Activated CD4-positive, alpha-beta T cell treated with anti-CD3 and anti-CD28 coated beads, Interleukin-2, amount 10 ng/mL, durations not matched to agents 24 days and 14 days (primary cell): ENCODE measurements around the gene CTAGE9. TPM values are rescaled to one million over a fixed set of nuclear protein-coding genes. Genes with fewer than 3 reads are reported as not detected.
"Not testable (repeated sequence)": the region's sequence is repeated elsewhere in the genome, so short reads cannot be mapped to it uniquely, and the experiment has no call there.

Source experiments
- DNase-seq: peaks from one replicate; pipeline ENCODE4 v3.0.0; 2022
- H3K27ac Mint-ChIP-seq: one replicate; pipeline ENCODE4 v1.8.0; 2022; ENCODE audit warnings: mild to moderate bottlenecking, mixed read lengths
- H3K27me3 Mint-ChIP-seq: one replicate; pipeline ENCODE4 v1.8.0; 2022; ENCODE audit warnings: mixed read lengths
- H3K36me3 Mint-ChIP-seq: one replicate; pipeline ENCODE4 v1.8.0; 2022; ENCODE audit warnings: low read depth, mild to moderate bottlenecking, mixed read lengths
- H3K4me1 Mint-ChIP-seq: one replicate; pipeline ENCODE4 v1.8.0; 2021; ENCODE audit warnings: mixed read lengths
- H3K4me3 Mint-ChIP-seq: one replicate; pipeline ENCODE4 v1.8.0; 2022; ENCODE audit warnings: mild to moderate bottlenecking, moderate library complexity, mixed read lengths
- H3K9me3 Mint-ChIP-seq: one replicate; pipeline ENCODE4 v1.8.0; 2021; ENCODE audit warnings: mixed read lengths
- intact Hi-C: fragments of 100-400 bp; cut with micrococcal nuclease; formaldehyde crosslinking; loops from one replicate; pipeline ENCODE4 v1.15.1; 2023
- total RNA-seq: library from RNA; stranded (reverse); gene quantifications from 2 replicates; pipeline ENCODE4 v1.2.3, GENCODE V29; 2022

CTAGE9 gene
- total RNA-seq = not detected in 2 replicates

GRCh38 chr6:131710917-131711316 lies at the start of gene CTAGE9:
CTAGE9 (minus strand) TSS chr6:131711017; CDS start chr6:131711017, 0 bp downstream.
- H3K4me3 Mint-ChIP-seq, intact Hi-C loops, H3K27ac Mint-ChIP-seq, H3K27me3 Mint-ChIP-seq, DNase-seq, H3K9me3 Mint-ChIP-seq, H3K36me3 Mint-ChIP-seq, H3K4me1 Mint-ChIP-seq: not testable (repeated sequence)

DNA sequence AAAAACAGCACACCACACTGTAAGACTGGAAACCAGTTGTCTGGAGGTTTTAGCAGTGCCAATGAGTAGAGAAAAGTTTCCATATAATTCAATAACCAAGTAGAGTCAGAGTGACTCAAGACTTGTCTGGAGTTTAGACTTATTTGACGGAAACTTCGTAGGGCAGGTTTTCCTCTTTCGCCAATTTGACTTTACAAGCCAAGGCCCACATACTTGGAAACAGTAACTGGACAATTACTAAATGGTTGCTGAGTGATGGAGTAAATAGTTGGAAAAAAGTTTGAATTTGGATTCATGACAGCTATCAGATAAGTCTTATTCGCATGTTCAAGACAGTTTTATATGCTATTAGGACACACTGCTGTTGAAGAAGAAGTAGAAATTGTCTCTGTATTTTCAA lies 48.1 kb upstream of the CTAGE9 start:
- Mint-ChIP-seq H3K9me3 (no peaks in the 10 kb centered on the region), H3K4me3 (no peak overlapping the region), H3K27me3 (peaks cover 31% of the 10 kb centered on the region), H3K27ac (no peak overlapping the region), H3K4me1 (no peaks in the 10 kb centered on the region), H3K36me3 (no peaks in the 10 kb centered on the region)
- DNase-seq = no peak
- intact Hi-C loops = no loop called here

DNA sequence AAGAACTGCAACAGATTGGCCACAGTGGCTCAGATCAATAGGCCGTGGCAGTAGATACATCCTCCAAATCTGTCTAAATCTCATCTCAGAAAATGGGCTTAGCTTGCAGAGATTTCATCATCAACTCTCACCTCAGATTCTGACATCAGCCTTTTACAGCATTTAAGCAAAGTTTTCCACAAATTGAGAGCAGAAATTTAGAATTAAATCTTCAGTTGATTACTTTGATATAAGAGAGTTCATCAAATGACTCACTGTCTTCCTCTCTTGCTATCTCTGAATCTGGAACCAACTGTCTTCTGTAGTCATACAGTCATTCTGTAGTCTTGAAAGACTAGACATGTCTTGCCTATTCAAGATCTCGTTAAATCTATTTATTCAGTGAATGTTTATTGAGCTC lies 45.2 kb upstream of the CTAGE9 start:
- Mint-ChIP-seq H3K4me1 (no peaks in the 10 kb centered on the region), H3K36me3 (no peaks in the 10 kb centered on the region), H3K4me3 (no peak overlapping the region), H3K27me3 (peaks cover 27% of the 10 kb centered on the region), H3K27ac (no peak overlapping the region), H3K9me3 (no peaks in the 10 kb centered on the region)
- DNase-seq = no peak
- intact Hi-C loops = no loop called here

DNA sequence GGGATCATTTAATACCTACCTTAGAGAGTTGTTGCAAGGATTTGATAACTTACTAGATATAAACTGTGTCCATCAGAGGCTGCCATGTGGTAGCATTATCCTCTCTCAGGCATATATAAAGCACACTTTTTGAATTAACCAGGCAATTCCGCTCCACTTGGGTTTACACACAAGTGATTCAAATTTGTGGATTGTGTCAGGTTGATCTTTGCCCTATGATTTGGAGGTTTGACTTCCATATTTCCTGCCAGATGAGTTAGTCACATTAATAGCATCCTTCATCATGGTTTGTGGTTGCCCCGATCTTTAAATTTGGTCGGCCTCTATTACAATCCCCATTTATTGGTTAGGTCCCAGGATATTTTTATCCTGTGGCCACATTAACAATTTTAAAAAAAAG lies 44.8 kb upstream of the CTAGE9 start:
- intact Hi-C loops = no loop called here
- no peak overlapping the region for H3K27ac Mint-ChIP-seq
- H3K9me3 Mint-ChIP-seq = no peaks in the 10 kb centered on the region
- DNase-seq = no peak
- peaks cover 27% of the 10 kb centered on the region for H3K27me3 Mint-ChIP-seq
- no peak overlapping the region for H3K4me3 Mint-ChIP-seq
- no peaks in the 10 kb centered on the region for H3K36me3 Mint-ChIP-seq
- no peaks in the 10 kb centered on the region for H3K4me1 Mint-ChIP-seq

DNA sequence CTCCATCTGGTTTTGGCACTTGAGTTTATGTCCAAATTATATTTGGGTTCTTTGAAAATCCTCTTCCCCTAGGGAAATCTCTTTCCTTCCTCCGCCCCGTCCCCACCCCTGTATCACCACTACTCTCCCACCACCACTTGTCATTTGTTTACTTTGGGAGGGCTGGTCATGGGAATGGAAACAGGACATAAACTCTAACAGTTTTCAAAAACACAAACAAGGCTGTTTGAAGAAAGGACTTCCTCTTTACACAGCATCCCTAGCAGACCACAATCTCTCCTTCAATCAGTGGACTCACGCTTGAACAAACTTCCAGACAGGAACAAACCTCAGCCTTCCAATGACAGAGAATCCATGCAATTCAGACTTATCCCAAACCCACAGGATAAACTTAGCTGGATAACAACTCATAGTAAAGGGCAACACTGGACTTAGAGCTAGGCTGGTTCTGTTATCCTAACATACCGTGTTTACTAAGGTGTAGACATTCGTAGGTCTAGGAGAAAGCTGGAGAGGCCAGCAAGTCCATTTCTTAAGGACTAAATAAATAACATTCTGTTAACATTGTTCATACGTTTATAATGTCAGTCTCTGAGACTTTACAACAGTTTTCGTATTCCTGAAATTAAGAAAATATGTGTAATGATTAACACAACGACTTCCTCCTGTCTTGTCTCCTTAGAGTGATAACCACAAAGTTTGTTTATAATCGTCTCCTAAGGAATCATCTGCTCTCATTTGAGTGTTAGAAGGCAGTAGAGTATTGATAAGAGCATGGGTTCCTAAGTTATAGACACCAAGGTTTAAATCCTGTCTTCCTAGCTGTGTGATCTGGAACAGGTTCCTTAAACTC lies 44.1 kb upstream of the CTAGE9 start:
- Mint-ChIP-seq H3K27me3 (peaks cover 27% of the 10 kb centered on the region), H3K9me3 (no peaks in the 10 kb centered on the region), H3K4me3 (no peak overlapping the region), H3K4me1 (no peaks in the 10 kb centered on the region), H3K36me3 (no peaks in the 10 kb centered on the region), H3K27ac (no peak overlapping the region)
- intact Hi-C loops = no loop called here
- no peak for DNase-seq

DNA sequence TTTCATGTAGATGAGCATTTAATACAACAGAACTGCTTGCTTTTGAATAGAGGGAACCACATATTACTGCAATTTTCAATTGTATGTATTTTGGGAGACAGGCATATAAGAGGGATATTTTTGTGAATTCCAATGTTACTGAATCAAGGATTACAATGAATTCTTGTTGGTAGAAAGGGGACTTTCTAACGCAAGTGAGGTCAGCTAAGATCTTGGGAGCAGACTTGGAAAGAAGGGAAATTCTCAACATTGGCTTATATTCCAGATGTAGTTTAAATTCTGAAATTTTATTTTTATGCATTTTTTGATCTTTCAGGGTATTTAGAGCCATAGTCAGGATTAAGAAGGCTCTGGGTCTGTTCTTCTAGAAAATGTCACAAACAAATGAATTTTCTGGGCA lies 43.3 kb upstream of the CTAGE9 start:
- Mint-ChIP-seq H3K4me3 (no peak overlapping the region), H3K27ac (no peak overlapping the region), H3K9me3 (no peaks in the 10 kb centered on the region), H3K27me3 (peaks cover 25% of the 10 kb centered on the region), H3K4me1 (no peaks in the 10 kb centered on the region), H3K36me3 (no peaks in the 10 kb centered on the region)
- intact Hi-C loops = no loop called here
- no peak for DNase-seq

DNA sequence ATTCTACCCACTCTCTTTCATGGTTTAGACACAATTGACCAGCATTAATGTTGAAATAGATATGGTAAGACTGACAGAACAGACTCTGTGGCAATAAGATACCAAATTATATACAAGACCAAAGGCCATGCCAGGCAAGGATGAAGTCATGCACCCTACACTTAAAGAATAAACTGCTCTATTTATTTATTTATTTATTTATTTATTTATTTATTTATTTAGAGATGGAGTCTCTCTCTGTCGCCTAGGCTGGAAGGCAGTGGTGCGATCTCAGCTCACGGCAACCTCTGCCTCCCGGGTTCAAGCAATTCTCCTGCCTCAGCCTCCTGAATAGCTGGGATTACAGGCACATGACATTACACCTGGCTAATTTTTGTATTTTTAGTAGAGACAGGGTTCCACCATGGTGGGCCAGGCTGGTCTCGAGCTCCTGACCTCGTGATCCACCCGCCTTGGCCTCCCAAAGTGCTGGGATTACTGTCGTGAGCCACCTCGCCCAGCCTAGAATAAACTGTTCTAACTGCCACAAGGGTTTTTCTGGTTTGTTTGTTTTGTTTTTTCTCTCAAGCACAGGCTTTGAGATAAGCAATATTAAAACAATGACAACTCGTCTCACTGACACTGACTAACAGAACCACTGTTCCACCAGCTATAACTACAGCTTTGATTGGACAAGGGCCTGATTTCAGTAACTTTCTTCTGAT lies 40.3 kb upstream of the CTAGE9 start:
- intact Hi-C loops, H3K36me3 Mint-ChIP-seq, H3K9me3 Mint-ChIP-seq, H3K4me3 Mint-ChIP-seq, H3K4me1 Mint-ChIP-seq, DNase-seq, H3K27ac Mint-ChIP-seq: not testable (repeated sequence)
- peaks cover 14% of the 10 kb centered on the region for H3K27me3 Mint-ChIP-seq

DNA sequence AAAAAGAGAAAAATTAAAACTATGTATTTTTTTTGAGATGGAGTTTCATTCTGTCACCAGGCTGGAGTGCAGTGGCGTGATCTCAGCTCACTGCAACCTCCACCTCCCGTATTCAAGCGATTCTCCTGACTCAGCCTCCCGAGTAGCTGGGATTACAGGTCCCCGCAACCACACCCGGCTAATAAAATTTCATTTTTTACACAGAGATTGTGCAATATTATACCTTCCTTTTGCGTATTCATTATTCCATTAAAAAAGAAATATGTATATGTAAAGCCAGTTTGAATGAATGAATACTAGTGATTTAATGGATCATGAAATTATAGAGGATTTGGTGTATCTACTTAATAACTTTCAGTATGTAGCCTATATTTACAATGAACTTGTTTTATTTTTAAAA lies 38.2 kb upstream of the CTAGE9 start:
- Mint-ChIP-seq H3K36me3 (no peaks in the 10 kb centered on the region), H3K4me3 (no peak overlapping the region), H3K27me3 (peaks cover 8% of the 10 kb centered on the region), H3K27ac (no peak overlapping the region), H3K4me1 (no peaks in the 10 kb centered on the region), H3K9me3 (no peaks in the 10 kb centered on the region)
- no peak for DNase-seq
- intact Hi-C loops = no loop called here

GRCh38 chr6:131747821-131748353 lies 37.1 kb upstream of the CTAGE9 start:
- Mint-ChIP-seq H3K36me3 (no peaks in the 10 kb centered on the region), H3K4me1 (no peaks in the 10 kb centered on the region), H3K27ac (no peak overlapping the region), H3K4me3 (no peak overlapping the region), H3K9me3 (no peaks in the 10 kb centered on the region), H3K27me3 (peaks cover 9% of the 10 kb centered on the region)
- no peak for DNase-seq
- intact Hi-C loops = no loop called here

DNA sequence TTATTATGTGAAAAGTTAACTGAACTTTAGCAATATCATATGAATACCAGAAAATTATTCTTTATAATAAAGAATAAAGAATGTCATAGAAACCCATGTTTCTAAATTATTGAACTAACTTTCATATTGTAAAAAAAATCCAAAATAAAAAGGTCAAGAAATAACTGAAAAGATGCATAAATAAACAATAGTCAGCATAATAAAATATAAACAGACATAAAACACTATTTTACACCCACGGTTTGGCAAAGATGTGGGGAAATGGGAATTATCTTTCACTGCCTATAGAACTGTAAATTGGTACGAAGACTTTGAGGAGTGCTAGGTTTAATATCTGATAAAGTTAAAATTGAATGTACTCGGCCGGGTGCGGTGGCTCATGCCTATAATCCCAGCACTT lies 34.7 kb upstream of the CTAGE9 start:
- no peak for DNase-seq
- H3K9me3 Mint-ChIP-seq = no peaks in the 10 kb centered on the region
- no peak overlapping the region for H3K27ac Mint-ChIP-seq
- no peak overlapping the region for H3K4me3 Mint-ChIP-seq
- no peaks in the 10 kb centered on the region for H3K36me3 Mint-ChIP-seq
- H3K27me3 Mint-ChIP-seq = peaks cover 14% of the 10 kb centered on the region
- H3K4me1 Mint-ChIP-seq = no peaks in the 10 kb centered on the region
- intact Hi-C loops = no loop called here

GRCh38 chr6:131744432-131745287 lies 33.8 kb upstream of the CTAGE9 start:
- peaks cover 14% of the 10 kb centered on the region for H3K27me3 Mint-ChIP-seq
- intact Hi-C loops = no loop called here
- no peak overlapping the region for H3K27ac Mint-ChIP-seq
- H3K4me3 Mint-ChIP-seq = no peak overlapping the region
- no peak for DNase-seq
- H3K36me3 Mint-ChIP-seq = no peaks in the 10 kb centered on the region
- no peaks in the 10 kb centered on the region for H3K9me3 Mint-ChIP-seq
- H3K4me1 Mint-ChIP-seq = no peaks in the 10 kb centered on the region

GRCh38 chr6:131741688-131742393 lies 31.0 kb upstream of the CTAGE9 start:
- Mint-ChIP-seq H3K4me3 (no peak overlapping the region), H3K4me1 (no peaks in the 10 kb centered on the region), H3K36me3 (no peaks in the 10 kb centered on the region), H3K27me3 (peaks cover 14% of the 10 kb centered on the region), H3K27ac (no peak overlapping the region), H3K9me3 (no peaks in the 10 kb centered on the region)
- no peak for DNase-seq
- intact Hi-C loops = no loop called here

DNA sequence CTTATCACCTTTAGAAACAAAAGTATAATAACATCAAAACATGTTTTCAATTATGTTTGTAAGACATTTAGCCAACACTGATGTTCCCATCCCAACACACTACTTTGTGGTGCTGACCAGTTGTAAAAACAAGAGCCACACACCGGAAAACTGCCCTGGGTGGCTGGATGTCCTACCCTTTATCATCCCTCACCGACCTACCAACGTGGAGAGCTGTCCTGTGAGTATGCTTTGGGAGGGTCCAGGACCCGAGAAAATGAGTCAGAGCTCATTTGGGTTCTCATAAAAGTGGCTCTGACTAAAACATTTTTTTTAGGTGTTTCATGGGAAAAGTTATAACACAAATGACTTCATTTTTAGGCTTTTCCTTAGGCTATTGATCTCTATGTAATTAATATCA lies 29.3 kb upstream of the CTAGE9 start:
- Mint-ChIP-seq H3K4me1 (no peaks in the 10 kb centered on the region), H3K36me3 (no peaks in the 10 kb centered on the region), H3K4me3 (no peak overlapping the region), H3K27ac (no peak overlapping the region), H3K27me3 (peaks cover 14% of the 10 kb centered on the region), H3K9me3 (no peaks in the 10 kb centered on the region)
- DNase-seq = no peak
- intact Hi-C loops = no loop called here
